Caco-2 (cell line): Measurements from ENCODE around the gene ARHGEF4. TPM values are rescaled to one million over a fixed set of nuclear protein-coding genes. Genes with fewer than 3 reads are reported as not detected.

Experiments used
- BruUV-seq: library from RNA; stranded (reverse); fragments of 400-500 nt; replicated peaks from 2 replicates; lab custom pipeline; 2021; lab: Mats Ljungman, UMichigan
- CTCF ChIA-PET: fragments of 300-600 bp; sonication (Branson Sonifier 250); formaldehyde crosslinking; loops from one replicate; lab custom pipeline; 2022; ENCODE audit warnings: antibody characterized with exemption; lab: Charles Lee
- POLR2A ChIA-PET: fragments of 300-600 bp; sonication (Branson Sonifier 250); formaldehyde crosslinking; loops from one replicate; lab custom pipeline; 2022; ENCODE audit warnings: antibody characterized with exemption; lab: Charles Lee
- DNase-seq, 2 experiments: peaks; one replicate each; pipeline versions ENCODE4 v3.0.0 to v3.0.0-alpha.2; 2020 to 2022
- H3K27me3 ChIP-seq: replicated peaks from 2 replicates; pipeline ENCODE4 v1.6.0; 2011; ENCODE audit warnings: low read length; ENCODE audit not compliant: control insufficient read depth, insufficient read depth
- H3K36me3 ChIP-seq: 2 replicates; pipeline ENCODE4 v1.5.1; 2011; ENCODE audit warnings: low read length; ENCODE audit not compliant: control insufficient read depth, insufficient read depth
- H3K4me1 ChIP-seq: fragments of 250-450 bp; sonication (Bioruptor Pico); 2 replicates; pipeline ENCODE4 v1.5.1; 2020; ENCODE audit warnings: mild to moderate bottlenecking
- H3K4me3 ChIP-seq: 2 replicates; pipeline ENCODE4 v1.5.1; 2011; ENCODE audit warnings: low read depth, mild to moderate bottlenecking, control low read depth, low read length
- H3K9me3 ChIP-seq: fragments of 250-450 bp; sonication (Bioruptor Pico); 2 replicates; pipeline ENCODE4 v1.5.1; 2020; ENCODE audit warnings: mild to moderate bottlenecking, moderate library complexity
- H3K27ac Mint-ChIP-seq: one replicate; pipeline ENCODE4 v1.8.0; 2022; ENCODE audit warnings: mixed read lengths; ENCODE audit not compliant: unreplicated experiment
- H3K27me3 Mint-ChIP-seq: one replicate; pipeline ENCODE4 v1.8.0; 2022; ENCODE audit warnings: mixed read lengths; ENCODE audit not compliant: insufficient read depth, unreplicated experiment
- H3K36me3 Mint-ChIP-seq: one replicate; pipeline ENCODE4 v1.8.0; 2022; ENCODE audit warnings: mild to moderate bottlenecking, mixed read lengths; ENCODE audit not compliant: insufficient read depth, unreplicated experiment
- H3K4me1 Mint-ChIP-seq: one replicate; pipeline ENCODE4 v1.8.0; 2022; ENCODE audit warnings: low read depth, mixed read lengths; ENCODE audit not compliant: unreplicated experiment
- H3K4me3 Mint-ChIP-seq: one replicate; pipeline ENCODE4 v1.8.0; 2022; ENCODE audit warnings: mild to moderate bottlenecking, moderate library complexity, mixed read lengths; ENCODE audit not compliant: unreplicated experiment
- H3K9me3 Mint-ChIP-seq: one replicate; pipeline ENCODE4 v1.8.0; 2022; ENCODE audit warnings: mixed read lengths; ENCODE audit not compliant: unreplicated experiment
- intact Hi-C: fragments of 100-400 bp; cut with micrococcal nuclease; formaldehyde crosslinking; loops from one replicate; pipeline ENCODE4 v1.10.0; 2022; ENCODE audit not compliant: unreplicated experiment
- total RNA-seq: library from RNA; stranded (reverse); gene quantifications from 2 replicates; pipeline ENCODE4 v1.2.3, GENCODE V29; 2022
- TF ChIP-seq, protein P1 (sequence below), 2 experiments: fragments of 200-600 bp in 1 of 2; IDR thresholded peaks; 1 replicate in 1 of 2; 2 replicates in 1 of 2; pipeline versions ENCODE4 v1.5.1 to v1.8.0; 2011 to 2022; ENCODE audit warnings: antibody characterized with exemption in 1 of 2, control low read depth in 1 of 2, inconsistent platforms in 1 of 2, low read depth in 1 of 2, low read length in 1 of 2, mild to moderate bottlenecking in 1 of 2, moderate library complexity in 1 of 2; ENCODE audit not compliant: insufficient read depth in 1 of 2, severe bottlenecking in 1 of 2, unreplicated experiment in 1 of 2

The ARHGEF4 gene
- total RNA-seq, 1 experiment from 2014 or later: 1.8 TPM

DNA sequence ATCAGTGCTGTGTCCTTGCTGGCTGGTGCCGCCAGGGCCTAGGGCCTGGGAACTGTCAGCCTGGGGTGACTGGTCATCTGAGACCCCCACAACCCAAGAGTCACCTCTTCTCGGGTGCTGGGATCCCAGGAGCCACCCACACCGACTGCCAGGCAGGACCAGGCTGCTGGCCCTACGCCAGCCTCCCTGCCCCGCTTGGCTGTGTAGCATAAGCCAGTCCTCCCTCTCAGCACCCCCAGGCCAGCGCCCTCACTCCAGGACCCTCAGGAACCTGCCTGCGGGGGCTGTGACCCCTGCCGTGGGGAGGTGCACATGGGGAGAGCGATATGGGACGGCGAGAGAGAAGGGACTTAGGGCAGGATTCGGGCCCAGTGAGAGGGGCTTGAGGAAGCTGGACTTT lies 9.5 kb downstream of the ARHGEF4 start:
- Mint-ChIP-seq H3K27ac (no peak overlapping the region), H3K4me1 (no peaks in the 10 kb centered on the region), H3K27me3 (no peaks in the 10 kb centered on the region), H3K9me3 (no peaks in the 10 kb centered on the region), H3K4me3 (no peak overlapping the region), H3K36me3 (no peaks in the 10 kb centered on the region)
- no TSS peak for BruUV-seq
- TF ChIP-seq, protein P1, sequence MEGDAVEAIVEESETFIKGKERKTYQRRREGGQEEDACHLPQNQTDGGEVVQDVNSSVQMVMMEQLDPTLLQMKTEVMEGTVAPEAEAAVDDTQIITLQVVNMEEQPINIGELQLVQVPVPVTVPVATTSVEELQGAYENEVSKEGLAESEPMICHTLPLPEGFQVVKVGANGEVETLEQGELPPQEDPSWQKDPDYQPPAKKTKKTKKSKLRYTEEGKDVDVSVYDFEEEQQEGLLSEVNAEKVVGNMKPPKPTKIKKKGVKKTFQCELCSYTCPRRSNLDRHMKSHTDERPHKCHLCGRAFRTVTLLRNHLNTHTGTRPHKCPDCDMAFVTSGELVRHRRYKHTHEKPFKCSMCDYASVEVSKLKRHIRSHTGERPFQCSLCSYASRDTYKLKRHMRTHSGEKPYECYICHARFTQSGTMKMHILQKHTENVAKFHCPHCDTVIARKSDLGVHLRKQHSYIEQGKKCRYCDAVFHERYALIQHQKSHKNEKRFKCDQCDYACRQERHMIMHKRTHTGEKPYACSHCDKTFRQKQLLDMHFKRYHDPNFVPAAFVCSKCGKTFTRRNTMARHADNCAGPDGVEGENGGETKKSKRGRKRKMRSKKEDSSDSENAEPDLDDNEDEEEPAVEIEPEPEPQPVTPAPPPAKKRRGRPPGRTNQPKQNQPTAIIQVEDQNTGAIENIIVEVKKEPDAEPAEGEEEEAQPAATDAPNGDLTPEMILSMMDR (IDR thresholded peaks at IDR 0.05; ENCODE audit: insufficient read depth in 1 of 2, low read depth in 1 of 2, low read length in 1 of 2, severe bottlenecking in 1 of 2, unreplicated experiment in 1 of 2): no peak
- ChIA-PET CTCF (no interaction called here), POLR2A (no interaction called here)
- H3K4me3 ChIP-seq: no peak overlapping the region
- no peaks in the 10 kb centered on the region for H3K4me1 ChIP-seq
- no peaks in the 10 kb centered on the region for H3K36me3 ChIP-seq
- H3K27me3 ChIP-seq: no peaks in the 10 kb centered on the region
- intact Hi-C loops: no loop called here
- DNase-seq: no peak
- H3K9me3 ChIP-seq: no peaks in the 10 kb centered on the region

DNA sequence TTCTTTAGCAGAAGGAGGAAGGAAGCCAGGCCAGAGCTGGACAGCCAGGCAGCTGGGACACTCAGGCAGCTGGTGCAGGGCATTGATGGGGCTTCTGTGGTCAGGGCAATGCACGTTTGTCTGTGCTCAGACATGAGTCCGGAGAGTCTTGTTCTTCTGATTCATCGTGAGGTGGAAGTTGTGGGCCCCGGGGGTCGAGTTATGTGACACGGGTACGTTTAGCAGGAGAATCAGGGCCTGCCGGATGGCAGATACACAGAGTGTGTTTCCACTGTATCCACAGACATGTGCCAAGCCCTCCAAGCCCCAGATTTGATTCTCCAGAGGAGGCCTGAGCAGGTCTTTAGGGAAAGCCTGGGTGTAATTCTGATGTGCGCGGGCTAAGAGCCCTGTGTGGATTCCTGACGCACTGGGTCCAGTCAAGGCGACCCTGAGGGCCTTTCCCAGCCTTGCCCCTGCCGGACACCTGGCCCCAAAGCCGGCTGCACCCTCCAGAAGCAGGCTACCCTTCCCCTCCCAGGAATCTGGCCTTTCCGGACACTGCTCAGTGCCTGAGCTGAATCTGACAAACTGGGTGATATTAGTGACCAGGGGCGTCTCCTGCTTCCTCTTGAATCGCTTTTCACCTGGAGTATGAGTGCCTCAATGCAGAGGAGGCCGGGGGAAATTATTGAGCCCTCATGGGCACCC lies 10.1 kb downstream of the ARHGEF4 start:
- Mint-ChIP-seq H3K27me3 (no peaks in the 10 kb centered on the region), H3K4me1 (no peaks in the 10 kb centered on the region), H3K9me3 (no peaks in the 10 kb centered on the region), H3K4me3 (no peak overlapping the region), H3K36me3 (no peaks in the 10 kb centered on the region), H3K27ac (no peak overlapping the region)
- no peak for DNase-seq
- POLR2A ChIA-PET: no interaction called here
- no peak overlapping the region for H3K4me3 ChIP-seq
- no peaks in the 10 kb centered on the region for H3K9me3 ChIP-seq
- H3K27me3 ChIP-seq: no peaks in the 10 kb centered on the region
- no TSS peak for BruUV-seq
- H3K4me1 ChIP-seq: no peaks in the 10 kb centered on the region
- intact Hi-C loops: no loop called here
- no peaks in the 10 kb centered on the region for H3K36me3 ChIP-seq
- CTCF ChIA-PET: no interaction called here
- TF ChIP-seq, protein P1 (IDR thresholded peaks at IDR 0.05; ENCODE audit: insufficient read depth in 1 of 2, low read depth in 1 of 2, low read length in 1 of 2, severe bottlenecking in 1 of 2, unreplicated experiment in 1 of 2): no peak

DNA sequence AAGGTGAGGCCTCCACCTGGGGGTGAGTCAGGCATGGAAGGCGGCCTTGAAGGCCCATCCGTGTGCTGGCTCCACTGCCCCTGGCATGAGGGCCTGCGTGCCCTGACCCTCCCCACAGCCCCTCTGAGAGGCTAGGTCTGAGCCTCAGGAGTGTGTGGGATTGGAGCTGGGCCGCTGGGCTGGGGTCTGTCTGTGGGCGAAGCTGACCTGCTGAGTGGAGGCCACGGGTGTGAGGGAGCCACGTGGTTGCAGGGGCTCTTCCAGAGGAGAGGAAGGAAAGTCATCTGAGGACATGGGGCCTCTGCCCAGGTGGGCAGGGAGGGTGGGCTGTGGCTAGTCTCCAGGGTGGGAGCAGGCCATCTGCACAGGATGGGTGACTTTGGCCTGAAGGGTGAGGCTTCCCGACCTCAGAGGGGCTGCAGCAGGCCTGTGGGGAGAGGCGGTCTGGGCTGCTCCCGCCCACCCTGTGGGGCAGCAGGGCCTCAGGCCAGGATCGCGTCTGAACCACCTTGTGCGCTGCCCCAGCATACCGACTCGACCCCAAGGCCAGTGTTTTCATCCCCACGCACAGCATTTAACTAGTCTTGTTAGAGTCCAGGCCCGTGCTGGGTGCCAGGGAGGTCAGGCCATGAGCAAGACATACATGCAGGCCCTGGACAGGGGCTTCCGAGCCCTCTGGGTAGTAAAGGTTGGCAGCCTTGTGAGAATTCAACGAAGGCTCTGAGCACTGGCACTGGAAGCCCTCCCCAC lies 11.2 kb downstream of the ARHGEF4 start:
- TF ChIP-seq, protein P1 (IDR thresholded peaks at IDR 0.05; ENCODE audit: insufficient read depth in 1 of 2, low read depth in 1 of 2, low read length in 1 of 2, severe bottlenecking in 1 of 2, unreplicated experiment in 1 of 2): no peak
- Mint-ChIP-seq H3K27me3 (no peaks in the 10 kb centered on the region), H3K9me3 (no peaks in the 10 kb centered on the region), H3K4me1 (no peaks in the 10 kb centered on the region), H3K4me3 (no peak overlapping the region), H3K27ac (no peak overlapping the region), H3K36me3 (no peaks in the 10 kb centered on the region)
- ChIA-PET CTCF (interaction anchor here (0.7 kb wide), 1 partner anchor 109 kb away, joined by 3 read pairs; no protein-coding TSS in a partner anchor), POLR2A (no interaction called here)
- intact Hi-C loops: no loop called here
- Histone ChIP-seq H3K27me3 (no peaks in the 10 kb centered on the region), H3K36me3 (no peaks in the 10 kb centered on the region), H3K4me3 (no peak overlapping the region), H3K9me3 (no peaks in the 10 kb centered on the region), H3K4me1 (no peaks in the 10 kb centered on the region)
- DNase-seq: no peak
- BruUV-seq: no TSS peak
